Astrocyte of the cerebellum (primary cell): Measurements from ENCODE around the gene TNK1.
"Not testable (repeated sequence)": the region's sequence is repeated elsewhere in the genome, so short reads cannot be mapped to it uniquely, and the experiment has no call there.

Experiments
- DNase-seq: peaks from one replicate; pipeline ENCODE4 v3.0.0-alpha.2; 2011; ENCODE audit warnings: low read depth
- H3K4me3 ChIP-seq: 2 replicates; pipeline ENCODE4 v1.5.1; 2011; ENCODE audit warnings: mild to moderate bottlenecking, low read depth, low read length, moderate library complexity
- CTCF ChIP-seq: IDR thresholded peaks from 2 replicates; pipeline ENCODE4 v1.5.1; 2012; ENCODE audit warnings: low read length, low read depth, moderate library complexity, mild to moderate bottlenecking; ENCODE audit errors: missing control alignments
- in situ Hi-C: cut with HindIII; loops from 2 replicates; pipeline ENCODE4 v1.10.0; 2017; ENCODE audit warnings: low sequenced_read_pairs

The TNK1 gene

GRCh38 chr17:7380855-7381683, at the start of gene TNK1:
Gene TNK1, plus strand, starts transcription at chr17:7381089. Its CDS starts 1,838 bp downstream, at chr17:7382927.
- in situ Hi-C loops = no loop called here
- no peak for TF ChIP-seq CTCF
- peak within 1 kb of the TSS; percentile 28 for H3K4me3 ChIP-seq
- DNase-seq = no peak

GRCh38 chr17:7332111-7332510, 48.8 kb upstream of the TNK1 start:
- TF ChIP-seq CTCF = no peak
- in situ Hi-C loops = no loop called here
- no peak overlapping the region for H3K4me3 ChIP-seq
- no peak for DNase-seq

GRCh38 chr17:7332600-7333069, 48.3 kb upstream of the TNK1 start:
- DNase-seq, H3K4me3 ChIP-seq, in situ Hi-C loops: not testable (repeated sequence)

DNA sequence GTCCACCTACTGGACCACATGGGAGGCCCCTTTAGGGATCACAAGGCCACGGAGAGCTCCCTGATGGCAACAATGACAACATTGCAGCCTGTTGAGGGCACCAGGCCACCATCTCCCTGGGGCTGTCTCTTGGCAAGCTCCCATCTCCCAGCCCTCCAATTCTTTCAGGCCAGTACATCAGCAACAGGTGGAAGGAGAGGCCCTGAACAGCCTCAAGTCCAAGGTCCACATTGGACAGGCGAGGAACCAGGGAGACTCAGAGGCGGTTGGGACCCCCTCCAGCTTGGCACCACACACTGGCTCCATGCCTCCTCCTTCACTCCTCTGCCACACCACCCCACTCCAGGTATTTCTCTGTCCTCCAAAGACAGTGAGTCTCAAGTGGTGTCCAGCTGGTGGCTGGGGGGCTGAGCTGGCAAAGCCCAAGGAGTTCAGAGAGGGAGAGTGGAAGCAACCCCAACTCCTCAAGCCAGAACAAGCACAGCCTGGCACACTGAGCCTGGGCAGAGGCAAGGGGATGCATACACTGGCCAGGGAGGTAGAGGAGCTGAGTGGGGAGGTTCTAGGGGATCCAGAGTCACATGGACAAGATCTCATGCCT, 45.9 kb upstream of the TNK1 start:
- in situ Hi-C loops = no loop called here
- H3K4me3 ChIP-seq = no peak overlapping the region
- no peak for DNase-seq
- TF ChIP-seq CTCF = no peak

DNA sequence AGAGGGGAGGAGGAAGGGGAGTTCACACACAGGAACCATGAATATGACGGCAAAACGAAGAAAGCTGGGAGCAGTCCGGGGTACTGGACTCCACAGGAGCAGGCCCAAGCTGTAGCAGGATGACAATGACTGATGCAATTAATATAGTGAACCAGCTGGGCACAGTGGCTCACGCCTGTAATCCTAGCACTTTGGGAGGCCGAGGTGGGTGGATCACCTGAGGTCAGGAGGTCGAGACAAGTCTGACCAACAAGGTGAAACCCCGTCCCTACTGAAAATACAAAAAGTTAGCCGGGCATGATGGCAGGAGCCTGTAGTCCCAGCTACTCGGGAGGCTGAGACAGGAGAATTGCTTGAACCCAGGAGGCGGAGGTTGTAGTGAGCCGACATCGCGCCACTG, 45.1 kb upstream of the TNK1 start:
- DNase-seq, in situ Hi-C loops, H3K4me3 ChIP-seq: not testable (repeated sequence)

GRCh38 chr17:7336240-7337175, 44.4 kb upstream of the TNK1 start, which contains the start of gene ACAP1:
Gene ACAP1, plus strand, starts transcription at chr17:7336529. Its CDS starts 206 bp downstream, at chr17:7336735.
- in situ Hi-C loops = no loop called here
- TF ChIP-seq CTCF = no peak

GRCh38 chr17:7337600-7337999, 43.3 kb upstream of the TNK1 start:
- in situ Hi-C loops, H3K4me3 ChIP-seq: not testable (repeated sequence)

More at GRCh38 chr17:7336240-7337175, 44.4 kb upstream of the TNK1 start, which contains the start of gene ACAP1:
- DNase-seq = no peak
- H3K4me3 ChIP-seq = no peak within 1 kb of the TSS

More at GRCh38 chr17:7337600-7337999, 43.3 kb upstream of the TNK1 start:
- DNase-seq = not testable (repeated sequence)
